Endothelial cell (in vitro differentiated cells): ENCODE data around the gene KCNQ1OT1. TPM values are rescaled to one million over a fixed set of nuclear protein-coding genes. Genes with fewer than 3 reads are reported as not detected.

Source experiments
- DNase-seq: peaks from one replicate; pipeline ENCODE4 v3.0.0; 2021; ENCODE audit warnings: low spot score
- H3K27ac Mint-ChIP-seq: one replicate; pipeline ENCODE4 v1.8.0; 2021; ENCODE audit warnings: mixed read lengths, inconsistent platforms; ENCODE audit not compliant: unreplicated experiment
- H3K27me3 Mint-ChIP-seq: one replicate; pipeline ENCODE4 v1.8.0; 2021; ENCODE audit warnings: mild to moderate bottlenecking, moderate library complexity, mixed read lengths, inconsistent platforms; ENCODE audit not compliant: unreplicated experiment
- H3K36me3 Mint-ChIP-seq: one replicate; pipeline ENCODE4 v1.8.0; 2021; ENCODE audit warnings: mild to moderate bottlenecking, low read depth, mixed read lengths, inconsistent platforms; ENCODE audit not compliant: unreplicated experiment
- H3K4me1 Mint-ChIP-seq: one replicate; pipeline ENCODE4 v1.8.0; 2021; ENCODE audit warnings: mild to moderate bottlenecking, mixed read lengths, inconsistent platforms; ENCODE audit not compliant: unreplicated experiment
- H3K4me3 Mint-ChIP-seq: one replicate; pipeline ENCODE4 v1.8.0; 2021; ENCODE audit warnings: mild to moderate bottlenecking, mixed read lengths, inconsistent platforms; ENCODE audit not compliant: unreplicated experiment
- H3K9me3 Mint-ChIP-seq: one replicate; pipeline ENCODE4 v1.8.0; 2021; ENCODE audit warnings: mixed read lengths, inconsistent platforms; ENCODE audit not compliant: unreplicated experiment
- CTCF ChIP-seq: fragments of 200-600 bp; sonication (generic); IDR thresholded peaks from one replicate; pipeline ENCODE4 v1.5.0; 2021; ENCODE audit warnings: antibody characterized with exemption; ENCODE audit not compliant: unreplicated experiment
- total RNA-seq: library from RNA; stranded (reverse); fragmentation: NEBNext Ultra II Directional; extraction: Animal tissue kit (Norgen Biotek cat#: 25700); gene quantifications from one replicate; pipeline ENCODE4 v1.2.1, GENCODE V29; 2021; ENCODE audit not compliant: unreplicated experiment

The KCNQ1OT1 gene
- total RNA-seq, 1 donor from 2014 or later = 1.2 TPM

GRCh38 chr11:2565447-2566222 lies 134.2 kb downstream of the KCNQ1OT1 start:
- H3K9me3 Mint-ChIP-seq = no peaks in the 10 kb centered on the region
- no peaks in the 10 kb centered on the region for H3K36me3 Mint-ChIP-seq
- no peak for DNase-seq
- H3K27me3 Mint-ChIP-seq = peaks cover 4% of the 10 kb centered on the region
- H3K27ac Mint-ChIP-seq = no peak overlapping the region
- no peaks in the 10 kb centered on the region for H3K4me1 Mint-ChIP-seq
- no peak for TF ChIP-seq CTCF
- no peak overlapping the region for H3K4me3 Mint-ChIP-seq

GRCh38 chr11:2564588-2565425 lies 135.0 kb downstream of the KCNQ1OT1 start:
- Mint-ChIP-seq H3K27me3 (peaks cover 4% of the 10 kb centered on the region), H3K4me3 (no peak overlapping the region), H3K27ac (no peak overlapping the region), H3K4me1 (no peaks in the 10 kb centered on the region), H3K9me3 (no peaks in the 10 kb centered on the region), H3K36me3 (no peaks in the 10 kb centered on the region)
- no peak for DNase-seq
- TF ChIP-seq CTCF = no peak

GRCh38 chr11:2564008-2564530 lies 135.7 kb downstream of the KCNQ1OT1 start:
- no peak for TF ChIP-seq CTCF
- no peak for DNase-seq
- no peaks in the 10 kb centered on the region for H3K36me3 Mint-ChIP-seq
- H3K27me3 Mint-ChIP-seq = peaks cover 4% of the 10 kb centered on the region
- H3K27ac Mint-ChIP-seq = no peak overlapping the region
- no peaks in the 10 kb centered on the region for H3K9me3 Mint-ChIP-seq
- no peaks in the 10 kb centered on the region for H3K4me1 Mint-ChIP-seq
- H3K4me3 Mint-ChIP-seq = no peak overlapping the region

- no peaks in the 10 kb centered on the region for H3K9me3 Mint-ChIP-seq
- peaks cover 2% of the 10 kb centered on the region for H3K27me3 Mint-ChIP-seq
- H3K4me1 Mint-ChIP-seq = no peaks in the 10 kb centered on the region
- no peak for DNase-seq
- no peak for TF ChIP-seq CTCF
- no peaks in the 10 kb centered on the region for H3K36me3 Mint-ChIP-seq
- peak overlapping the region; percentile 56 for H3K4me3 Mint-ChIP-seq
- no peak overlapping the region for H3K27ac Mint-ChIP-seq
These were observed 136.4 kb downstream of the KCNQ1OT1 start for GRCh38 chr11:2563213-2564007.
